ENCODE measurements around the gene TBC1D5.

The TBC1D5 gene

GRCh38 chr3:17330660-17331059 is 411.8 kb downstream of the TBC1D5 start:
- no peaks in the 10 kb centered on the region for H3K4me1 ChIP-seq (ENCODE audit: control insufficient read depth, insufficient read depth, low read length)
- no peaks in the 10 kb centered on the region for H3K9me3 ChIP-seq (ENCODE audit: control insufficient read depth, low read length)
- H3K4me3 ChIP-seq (ENCODE audit: insufficient read depth, low read depth, low read length): no peak overlapping the region
- H3K27me3 ChIP-seq (ENCODE audit: control insufficient read depth, insufficient read depth, low read length, poor library complexity, severe bottlenecking): no peaks in the 10 kb centered on the region
- no peaks in the 10 kb centered on the region for H3K36me3 ChIP-seq (ENCODE audit: control insufficient read depth, insufficient read depth, low read length)
- no peak overlapping the region for H3K27ac ChIP-seq (ENCODE audit: insufficient read depth, low read depth, low read length, poor library complexity, severe bottlenecking)

GRCh38 chr3:17329927-17330326 is 412.5 kb downstream of the TBC1D5 start:
- no peaks in the 10 kb centered on the region for H3K4me1 ChIP-seq (ENCODE audit: control insufficient read depth, insufficient read depth, low read length)
- H3K9me3 ChIP-seq (ENCODE audit: control insufficient read depth, low read length): no peaks in the 10 kb centered on the region
- H3K4me3 ChIP-seq (ENCODE audit: insufficient read depth, low read depth, low read length): no peak overlapping the region
- H3K27me3 ChIP-seq (ENCODE audit: control insufficient read depth, insufficient read depth, low read length, poor library complexity, severe bottlenecking): no peaks in the 10 kb centered on the region
- H3K27ac ChIP-seq (ENCODE audit: insufficient read depth, low read depth, low read length, poor library complexity, severe bottlenecking): no peak overlapping the region
- H3K36me3 ChIP-seq (ENCODE audit: control insufficient read depth, insufficient read depth, low read length): no peaks in the 10 kb centered on the region
- 95% methylated on average over 1 of the region's 1 CpG for WGBS, 2 experiments

DNA sequence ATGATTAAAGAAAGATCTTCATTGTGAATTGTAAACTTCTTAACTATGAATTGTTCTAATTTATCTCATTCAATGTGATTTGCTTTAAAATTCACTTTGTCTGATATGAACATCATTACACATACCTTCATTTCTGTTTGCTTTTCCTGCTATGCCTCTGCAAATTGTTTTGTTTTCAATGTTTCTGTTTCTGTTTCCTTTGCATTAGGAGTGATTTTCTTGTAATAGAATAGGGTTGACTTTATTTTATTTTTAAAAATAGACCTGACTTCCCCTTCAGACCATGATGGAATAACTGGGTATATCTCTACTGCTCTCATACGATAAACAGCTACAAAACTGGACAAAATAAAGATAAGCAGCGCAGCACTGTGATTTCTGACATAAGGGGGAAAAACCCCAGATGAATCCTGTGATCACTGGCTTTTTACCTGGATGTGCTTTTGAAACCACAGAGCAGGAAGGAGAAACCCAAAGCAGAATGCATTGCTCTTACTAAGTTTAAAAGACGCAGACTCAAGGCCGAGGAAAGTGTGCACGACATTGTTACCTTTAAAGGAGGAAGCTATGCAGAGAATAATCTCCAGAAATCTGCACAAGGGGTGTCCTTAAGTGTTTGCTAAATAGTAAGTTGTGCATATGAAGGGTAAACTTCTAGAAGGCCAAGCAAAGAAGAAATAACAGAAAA is 420.2 kb downstream of the TBC1D5 start:
- no peak overlapping the region for H3K4me3 ChIP-seq (ENCODE audit: insufficient read depth, low read depth, low read length)
- H3K9me3 ChIP-seq (ENCODE audit: control insufficient read depth, low read length): no peaks in the 10 kb centered on the region
- H3K27ac ChIP-seq (ENCODE audit: insufficient read depth, low read depth, low read length, poor library complexity, severe bottlenecking): no peak overlapping the region
- H3K27me3 ChIP-seq (ENCODE audit: control insufficient read depth, insufficient read depth, low read length, poor library complexity, severe bottlenecking): no peaks in the 10 kb centered on the region
- H3K36me3 ChIP-seq (ENCODE audit: control insufficient read depth, insufficient read depth, low read length): no peaks in the 10 kb centered on the region
- 95 to 96% methylated on average over 5 of the region's 5 CpGs for WGBS, 2 experiments
- H3K4me1 ChIP-seq (ENCODE audit: control insufficient read depth, insufficient read depth, low read length): no peaks in the 10 kb centered on the region

GRCh38 chr3:17320266-17320665 is 422.2 kb downstream of the TBC1D5 start:
- H3K27ac ChIP-seq (ENCODE audit: insufficient read depth, low read depth, low read length, poor library complexity, severe bottlenecking): no peak overlapping the region

DNA sequence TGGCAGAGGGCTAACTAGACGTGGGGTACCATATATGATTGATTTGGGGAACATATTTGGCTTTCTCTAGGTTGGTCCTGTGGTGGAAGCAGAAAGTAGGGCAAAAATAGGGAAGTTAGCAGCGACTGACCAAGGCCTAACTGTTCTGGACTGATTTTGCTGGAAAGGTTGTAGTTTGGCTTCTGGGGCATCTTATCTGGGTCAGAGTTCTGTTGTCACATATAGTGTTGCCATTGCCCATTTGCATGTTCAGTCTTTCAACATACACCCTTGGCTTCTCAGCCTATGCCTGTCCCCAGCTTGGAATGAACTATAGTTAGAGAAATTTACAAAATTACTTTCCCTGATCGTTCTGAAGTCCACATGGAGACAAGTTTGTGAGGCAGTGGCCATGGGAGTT is 426.5 kb downstream of the TBC1D5 start:
- Histone ChIP-seq H3K36me3 (ENCODE audit: control insufficient read depth, insufficient read depth, low read length) (no peaks in the 10 kb centered on the region), H3K4me1 (ENCODE audit: control insufficient read depth, insufficient read depth, low read length) (no peaks in the 10 kb centered on the region), H3K27me3 (ENCODE audit: control insufficient read depth, insufficient read depth, low read length, poor library complexity, severe bottlenecking) (no peaks in the 10 kb centered on the region), H3K27ac (ENCODE audit: insufficient read depth, low read depth, low read length, poor library complexity, severe bottlenecking) (no peak overlapping the region), H3K4me3 (ENCODE audit: insufficient read depth, low read depth, low read length) (no peak overlapping the region), H3K9me3 (ENCODE audit: control insufficient read depth, low read length) (no peaks in the 10 kb centered on the region)
- WGBS, 2 experiments: 91 to 92% methylated on average over 3 of the region's 3 CpGs

More at GRCh38 chr3:17320266-17320665, 422.2 kb downstream of the TBC1D5 start:
- Histone ChIP-seq H3K4me1 (ENCODE audit: control insufficient read depth, insufficient read depth, low read length) (no peaks in the 10 kb centered on the region), H3K9me3 (ENCODE audit: control insufficient read depth, low read length) (no peaks in the 10 kb centered on the region), H3K36me3 (ENCODE audit: control insufficient read depth, insufficient read depth, low read length) (no peaks in the 10 kb centered on the region), H3K4me3 (ENCODE audit: insufficient read depth, low read depth, low read length) (no peak overlapping the region), H3K27me3 (ENCODE audit: control insufficient read depth, insufficient read depth, low read length, poor library complexity, severe bottlenecking) (no peaks in the 10 kb centered on the region)

- Histone ChIP-seq H3K9me3 (ENCODE audit: control insufficient read depth, low read length) (no peaks in the 10 kb centered on the region), H3K4me1 (ENCODE audit: control insufficient read depth, insufficient read depth, low read length) (no peaks in the 10 kb centered on the region), H3K4me3 (ENCODE audit: insufficient read depth, low read depth, low read length) (no peak overlapping the region), H3K27ac (ENCODE audit: insufficient read depth, low read depth, low read length, poor library complexity, severe bottlenecking) (no peak overlapping the region), H3K27me3 (ENCODE audit: control insufficient read depth, insufficient read depth, low read length, poor library complexity, severe bottlenecking) (no peaks in the 10 kb centered on the region), H3K36me3 (ENCODE audit: control insufficient read depth, insufficient read depth, low read length) (no peaks in the 10 kb centered on the region)
Measured at GRCh38 chr3:17314171-17314570, 428.3 kb downstream of the TBC1D5 start.

- no peaks in the 10 kb centered on the region for H3K4me1 ChIP-seq (ENCODE audit: control insufficient read depth, insufficient read depth, low read length)
- no peaks in the 10 kb centered on the region for H3K27me3 ChIP-seq (ENCODE audit: control insufficient read depth, insufficient read depth, low read length, poor library complexity, severe bottlenecking)
- H3K9me3 ChIP-seq (ENCODE audit: control insufficient read depth, low read length): no peaks in the 10 kb centered on the region
- 95% methylated on average over 2 to 3 of the region's 3 CpGs for WGBS, 2 experiments
- no peak overlapping the region for H3K4me3 ChIP-seq (ENCODE audit: insufficient read depth, low read depth, low read length)
- no peak overlapping the region for H3K27ac ChIP-seq (ENCODE audit: insufficient read depth, low read depth, low read length, poor library complexity, severe bottlenecking)
- no peaks in the 10 kb centered on the region for H3K36me3 ChIP-seq (ENCODE audit: control insufficient read depth, insufficient read depth, low read length)
Measured at GRCh38 chr3:17313746-17314145, 428.7 kb downstream of the TBC1D5 start.

GRCh38 chr3:17310983-17311382 is 431.4 kb downstream of the TBC1D5 start:
- H3K36me3 ChIP-seq (ENCODE audit: control insufficient read depth, insufficient read depth, low read length): no peaks in the 10 kb centered on the region
- H3K27me3 ChIP-seq (ENCODE audit: control insufficient read depth, insufficient read depth, low read length, poor library complexity, severe bottlenecking): no peaks in the 10 kb centered on the region
- H3K27ac ChIP-seq (ENCODE audit: insufficient read depth, low read depth, low read length, poor library complexity, severe bottlenecking): no peak overlapping the region
- no peak overlapping the region for H3K4me3 ChIP-seq (ENCODE audit: insufficient read depth, low read depth, low read length)
- H3K9me3 ChIP-seq (ENCODE audit: control insufficient read depth, low read length): no peaks in the 10 kb centered on the region
- H3K4me1 ChIP-seq (ENCODE audit: control insufficient read depth, insufficient read depth, low read length): no peaks in the 10 kb centered on the region

GRCh38 chr3:17307887-17308286 is 434.5 kb downstream of the TBC1D5 start:
- Histone ChIP-seq H3K36me3 (ENCODE audit: control insufficient read depth, insufficient read depth, low read length) (no peaks in the 10 kb centered on the region), H3K27me3 (ENCODE audit: control insufficient read depth, insufficient read depth, low read length, poor library complexity, severe bottlenecking) (no peaks in the 10 kb centered on the region), H3K9me3 (ENCODE audit: control insufficient read depth, low read length) (no peaks in the 10 kb centered on the region), H3K4me3 (ENCODE audit: insufficient read depth, low read depth, low read length) (no peak overlapping the region), H3K27ac (ENCODE audit: insufficient read depth, low read depth, low read length, poor library complexity, severe bottlenecking) (no peak overlapping the region), H3K4me1 (ENCODE audit: control insufficient read depth, insufficient read depth, low read length) (no peaks in the 10 kb centered on the region)
- 79 to 88% methylated on average over 5 of the region's 5 CpGs for WGBS, 2 experiments

GRCh38 chr3:17307482-17307881 is 434.9 kb downstream of the TBC1D5 start:
- no peaks in the 10 kb centered on the region for H3K4me1 ChIP-seq (ENCODE audit: control insufficient read depth, insufficient read depth, low read length)
- H3K4me3 ChIP-seq (ENCODE audit: insufficient read depth, low read depth, low read length): no peak overlapping the region
- WGBS, 2 experiments: no CpG with 5 or more reads among the region's 1 CpG
- no peaks in the 10 kb centered on the region for H3K9me3 ChIP-seq (ENCODE audit: control insufficient read depth, low read length)
- H3K36me3 ChIP-seq (ENCODE audit: control insufficient read depth, insufficient read depth, low read length): no peaks in the 10 kb centered on the region
- H3K27me3 ChIP-seq (ENCODE audit: control insufficient read depth, insufficient read depth, low read length, poor library complexity, severe bottlenecking): no peaks in the 10 kb centered on the region
- no peak overlapping the region for H3K27ac ChIP-seq (ENCODE audit: insufficient read depth, low read depth, low read length, poor library complexity, severe bottlenecking)

GRCh38 chr3:17304969-17305368 is 437.5 kb downstream of the TBC1D5 start:
- 34 to 46% methylated on average over 1 of the region's 1 CpG for WGBS, 2 experiments
- Histone ChIP-seq H3K27me3 (ENCODE audit: control insufficient read depth, insufficient read depth, low read length, poor library complexity, severe bottlenecking) (no peaks in the 10 kb centered on the region), H3K27ac (ENCODE audit: insufficient read depth, low read depth, low read length, poor library complexity, severe bottlenecking) (no peak overlapping the region), H3K4me1 (ENCODE audit: control insufficient read depth, insufficient read depth, low read length) (no peaks in the 10 kb centered on the region), H3K4me3 (ENCODE audit: insufficient read depth, low read depth, low read length) (no peak overlapping the region), H3K9me3 (ENCODE audit: control insufficient read depth, low read length) (no peaks in the 10 kb centered on the region), H3K36me3 (ENCODE audit: control insufficient read depth, insufficient read depth, low read length) (no peaks in the 10 kb centered on the region)

All from ectodermal cell (in vitro differentiated cells).